ENCODE data around the gene DYNLL2. TPM values are rescaled to one million over a fixed set of nuclear protein-coding genes. Genes with fewer than 3 reads are reported as not detected.

The DYNLL2 gene
- total RNA-seq, 1 experiment from 2014 or later = 38.7 TPM

GRCh38 chr17:58054641-58055040, 28.6 kb upstream of the DYNLL2 start:
- Mint-ChIP-seq H3K27me3 (ENCODE audit: low read depth) (peaks cover 28% of the 10 kb centered on the region), H3K9me3 (no peaks in the 10 kb centered on the region), H3K4me1 (peaks cover 6 to 9% of the 10 kb centered on the region in 2 experiments; a peak in 3 of 4 replicates), H3K36me3 (ENCODE audit: insufficient read depth in 1 of 3, low read depth in 3 of 3) (no peaks in the 10 kb centered on the region), H3K4me3 (no peak overlapping the region), H3K27ac (no peak overlapping the region)
- Histone ChIP-seq H3K4me2 (ENCODE audit: insufficient read depth, insufficient read length, low read length) (no peak overlapping the region), H4K20me1 (ENCODE audit: control insufficient read depth, insufficient read depth, insufficient read length) (no peaks in the 10 kb centered on the region), H3K27ac (ENCODE audit: insufficient read length, low read depth, low read length) (no peak overlapping the region), H3K4ac (ENCODE audit: low read depth, low read length) (no peak overlapping the region), H3K14ac (ENCODE audit: insufficient read depth, low read length) (no peak overlapping the region), H2BK120ac (ENCODE audit: low read depth, low read length, poor library complexity, severe bottlenecking) (no peak overlapping the region), H2AK5ac (ENCODE audit: insufficient read length, low read length) (no peak overlapping the region), H3K27me3 (ENCODE audit: insufficient read depth, low read length) (no peaks in the 10 kb centered on the region), H3K23ac (ENCODE audit: insufficient read length, low read depth, low read length) (no peak overlapping the region), H2BK12ac (ENCODE audit: insufficient read length, low read depth, low read length) (no peak overlapping the region), H2BK5ac (ENCODE audit: insufficient read length, low read length) (no peak overlapping the region), H3K9ac (ENCODE audit: extremely low read depth, insufficient read length, low read length) (no peak overlapping the region), H3K79me1 (ENCODE audit: insufficient read depth, low read depth, low read length, poor library complexity, severe bottlenecking) (no peaks in the 10 kb centered on the region), H3K79me2 (ENCODE audit: insufficient read depth, low read length) (no peaks in the 10 kb centered on the region), H2BK15ac (ENCODE audit: low read depth, low read length) (no peak overlapping the region), H4K5ac (ENCODE audit: insufficient read length, low read depth, low read length) (no peak overlapping the region), H3T11ph (ENCODE audit: low read length) (no peak overlapping the region), H3K9me3 (ENCODE audit: control insufficient read depth, low read depth, low read length) (no peaks in the 10 kb centered on the region), H3K56ac (ENCODE audit: insufficient read length, low read depth, low read length) (no peak overlapping the region), H2BK20ac (ENCODE audit: low read depth, low read length, poor library complexity, severe bottlenecking) (no peak overlapping the region), H3K4me1 (ENCODE audit: insufficient read depth, low read length) (no peaks in the 10 kb centered on the region; the same call in 1 of the 2 replicates), H4K8ac (replicated peaks; ENCODE audit: insufficient read length, low read depth, low read length) (no peak overlapping the region), H3K18ac (ENCODE audit: insufficient read length, low read depth, low read length) (peak overlapping the region; percentile 19), H4K91ac (ENCODE audit: insufficient read length, low read depth, low read length) (no peak overlapping the region), H2AFZ (ENCODE audit: low read length) (no peak overlapping the region), H3K23me2 (ENCODE audit: insufficient read length, low read depth, low read length, poor library complexity, severe bottlenecking) (no peaks in the 10 kb centered on the region)
- no peak for DNase-seq
- no peak for TF ChIP-seq CTCF (conservative IDR thresholded peaks at IDR 0.05)
- no CpG with 5 or more reads among the region's 6 CpGs for WGBS (ENCODE audit: extremely low coverage, insufficient read length, low lambda C conversion rate)

Data from H9 (cell line).